AG20443 (cell line): ENCODE results near the gene GAGE12J.
"Not testable (repeated sequence)": the region's sequence is repeated elsewhere in the genome, so short reads cannot be mapped to it uniquely, and the experiment has no call there.

Experiments used
- DNase-seq: peaks from one replicate; pipeline ENCODE4 v3.0.0; 2012; ENCODE audit warnings: low spot score, mixed read lengths

Gene GAGE12J

DNA sequence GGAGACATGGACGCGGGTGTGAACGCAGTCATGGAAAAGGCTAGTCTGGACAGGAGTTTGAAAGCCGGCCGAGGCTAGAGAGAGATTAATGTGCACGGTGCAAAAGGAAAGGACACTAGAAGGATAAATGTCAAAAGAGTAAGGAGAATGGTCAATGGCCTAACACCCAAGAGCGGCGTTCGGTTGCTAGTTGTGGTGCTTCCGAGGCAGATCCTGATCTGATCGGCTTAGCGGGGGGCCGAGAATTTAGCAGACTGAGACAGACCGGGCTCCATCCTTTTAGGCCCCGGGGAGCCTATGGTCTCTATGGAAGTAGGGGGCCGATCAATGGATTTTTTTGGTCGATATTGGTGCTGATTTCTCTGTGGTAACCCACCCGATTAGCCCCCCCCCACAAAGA, 11.5 kb upstream of the GAGE12J start:
- DNase-seq, result no peak

DNA sequence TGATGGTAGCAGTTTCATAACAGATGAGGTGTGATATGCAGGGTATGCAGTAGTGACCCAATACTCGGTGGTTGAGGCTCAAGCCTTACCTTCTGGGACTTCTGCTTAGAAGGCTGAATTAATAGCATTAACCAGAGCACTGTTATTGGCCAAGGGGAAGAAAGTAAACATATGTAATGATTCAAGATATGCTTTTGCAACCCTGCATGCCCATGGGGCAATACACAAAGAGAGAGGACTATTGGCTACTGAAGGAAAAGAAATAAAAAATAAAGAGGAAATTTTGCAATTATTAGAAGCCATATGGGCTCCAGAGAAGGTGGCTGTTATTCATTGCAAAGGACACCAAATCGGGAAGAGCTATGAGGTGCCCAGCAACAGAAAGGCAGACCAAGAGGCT, 9.7 kb upstream of the GAGE12J start:
- no peak for DNase-seq

DNA sequence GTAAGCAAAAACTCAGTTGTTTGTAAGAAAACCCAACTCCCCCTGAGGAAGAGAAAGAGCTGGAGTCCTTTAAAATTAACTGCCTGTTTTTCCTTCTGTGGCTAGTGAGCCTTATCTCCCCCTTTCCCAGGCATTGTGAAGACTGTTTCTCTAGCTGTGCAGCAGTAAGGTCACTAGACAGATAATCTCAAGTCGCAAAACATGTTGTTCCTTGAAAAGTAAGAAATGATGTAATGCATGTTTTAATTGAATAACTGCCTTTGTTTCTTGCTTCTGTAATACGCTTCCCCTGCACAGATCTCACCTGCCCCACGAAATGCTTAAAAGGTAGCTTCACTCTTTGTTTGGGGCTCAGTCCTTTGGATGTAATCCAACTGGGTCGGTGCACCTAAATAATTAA, 5.8 kb upstream of the GAGE12J start:
- no peak for DNase-seq

GRCh38 chrX:49322266-49322665, 429 bp downstream of the GAGE12J start:
- not testable (repeated sequence) for DNase-seq

DNA sequence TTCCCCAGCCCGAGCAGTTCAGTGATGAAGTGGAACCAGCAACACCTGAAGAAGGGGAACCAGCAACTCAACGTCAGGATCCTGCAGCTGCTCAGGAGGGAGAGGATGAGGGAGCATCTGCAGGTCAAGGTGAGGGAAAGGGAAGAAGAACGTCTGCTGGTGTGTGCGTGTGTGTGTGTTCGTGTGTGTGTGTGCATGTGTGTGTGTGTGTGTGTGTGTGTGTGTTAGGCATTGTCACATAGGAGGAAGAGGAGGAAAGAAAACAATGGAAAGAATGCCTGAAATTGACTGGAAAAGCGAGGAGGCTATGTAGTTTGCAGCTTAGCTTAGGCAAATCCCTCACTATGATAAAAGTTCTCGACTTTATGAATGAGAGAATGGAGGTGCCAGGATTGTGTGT, 1.9 kb downstream of the GAGE12J start:
- not testable (repeated sequence) for DNase-seq

GRCh38 chrX:49330421-49330820, 8.6 kb downstream of the GAGE12J start:
- DNase-seq, result not testable (repeated sequence)

GRCh38 chrX:49331282-49331681, 9.4 kb downstream of the GAGE12J start, which contains the start of gene GAGE13:
GAGE13 (plus strand) TSS chrX:49331582; CDS start chrX:49332738, 1,156 bp downstream.
- not testable (repeated sequence) for DNase-seq

DNA sequence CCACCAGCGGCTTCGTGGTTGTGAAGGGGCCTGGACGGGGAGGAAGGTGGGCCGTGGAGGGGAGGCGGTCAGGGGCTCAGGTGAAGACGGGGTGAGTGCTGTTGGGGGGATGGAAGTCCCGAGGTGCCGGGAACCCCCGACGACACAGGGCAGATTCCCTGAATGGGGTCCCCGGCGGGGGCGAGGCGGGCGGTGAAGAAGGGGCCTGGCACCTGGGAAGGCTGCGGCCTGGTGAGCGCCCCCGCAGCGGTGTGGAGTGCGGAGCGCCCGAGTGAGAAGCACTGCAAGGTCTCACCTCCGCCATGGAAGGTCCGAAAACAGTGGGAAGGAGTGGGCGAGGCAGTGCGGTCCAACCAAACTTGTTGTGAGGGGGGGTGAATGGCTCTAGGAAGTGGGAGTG, 10.0 kb downstream of the GAGE12J start:
- not testable (repeated sequence) for DNase-seq

DNA sequence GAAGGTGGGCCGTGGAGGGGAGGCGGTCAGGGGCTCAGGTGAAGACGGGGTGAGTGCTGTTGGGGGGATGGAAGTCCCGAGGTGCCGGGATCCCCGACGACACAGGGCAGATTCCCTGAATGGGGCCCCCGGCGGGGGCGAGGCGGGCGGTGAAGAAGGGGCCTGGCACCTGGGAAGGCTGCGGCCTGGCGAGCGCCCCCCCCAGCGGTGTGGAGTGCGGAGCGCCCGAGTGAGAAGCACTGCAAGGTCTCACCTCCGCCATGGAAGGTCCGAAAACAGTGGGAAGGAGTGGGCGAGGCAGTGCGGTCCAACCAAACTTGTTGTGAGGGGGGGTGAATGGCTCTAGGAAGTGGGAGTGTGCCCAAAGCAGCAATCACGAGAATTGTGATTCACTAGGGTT, 19.6 kb downstream of the GAGE12J start:
- not testable (repeated sequence) for DNase-seq

DNA sequence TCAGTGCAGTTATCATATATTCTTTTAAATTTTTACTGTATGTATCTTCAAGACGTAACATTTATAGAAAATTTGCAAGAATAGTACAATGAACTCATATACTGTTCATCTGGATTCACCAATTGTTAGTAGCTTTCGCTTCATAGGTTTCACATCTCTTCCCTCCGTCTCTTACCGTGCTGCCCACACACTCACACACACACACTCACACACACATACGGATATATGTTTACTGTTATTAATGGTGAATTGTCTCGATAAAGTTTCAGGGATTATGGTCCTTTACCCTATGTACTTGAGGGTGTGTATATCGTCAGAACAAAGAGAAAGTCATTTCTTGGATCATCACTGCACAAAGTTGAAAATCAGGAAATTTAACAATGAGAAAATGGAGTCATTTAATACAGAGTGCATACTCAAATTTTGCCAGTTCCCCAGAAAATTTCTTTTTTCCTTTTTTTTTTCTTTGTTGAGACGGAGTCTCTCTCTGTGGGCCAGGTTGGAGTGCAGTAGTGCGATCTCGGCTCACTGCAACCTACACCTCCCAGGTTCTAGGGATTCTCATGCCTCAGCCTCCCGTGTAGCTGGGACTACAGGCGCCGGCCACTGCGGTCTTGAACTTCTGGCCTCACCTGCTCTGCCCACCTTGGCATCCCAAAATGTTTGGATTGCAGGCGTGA, 22.8 kb downstream of the GAGE12J start:
- DNase-seq, result not testable (repeated sequence)

DNA sequence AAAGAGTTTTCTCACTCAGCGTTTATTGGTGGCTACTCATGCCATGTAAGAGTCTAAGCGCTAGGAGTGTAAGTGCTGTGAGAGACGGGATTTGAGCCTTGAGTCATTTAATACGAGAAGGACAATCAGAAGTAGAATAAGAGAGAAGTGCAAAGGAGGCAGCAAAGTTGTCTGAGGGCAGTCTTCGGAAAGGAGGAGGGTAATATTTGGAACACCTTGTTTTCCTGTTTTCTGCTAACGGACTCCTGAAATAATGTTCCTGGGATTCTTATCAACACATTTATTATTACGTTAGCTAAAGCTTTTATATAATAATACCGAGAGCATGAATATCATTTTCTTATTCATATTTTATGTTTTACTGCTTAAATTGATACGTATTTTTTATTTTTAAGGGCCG, 23.6 kb downstream of the GAGE12J start:
- not testable (repeated sequence) for DNase-seq

DNA sequence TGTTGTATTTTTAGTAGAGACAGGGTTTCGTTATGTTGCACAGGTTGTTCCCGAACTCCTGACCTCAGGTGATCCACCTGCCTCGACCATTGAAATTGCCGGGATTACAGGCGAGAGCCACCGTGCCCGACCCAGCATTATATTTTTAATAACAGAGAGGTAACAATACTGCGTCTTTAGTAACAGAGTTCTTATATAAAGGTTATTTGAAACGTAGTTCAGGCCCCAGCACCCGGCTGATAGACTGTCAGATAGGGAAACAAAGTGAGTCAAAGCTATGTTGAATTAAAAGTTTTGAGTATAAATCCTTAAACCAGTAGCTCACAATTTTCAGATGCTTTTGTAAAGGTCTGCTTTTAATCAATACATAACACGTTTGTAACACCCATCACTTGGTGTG, 24.3 kb downstream of the GAGE12J start:
- not testable (repeated sequence) for DNase-seq
